ENCODE data around the gene RBM25.

GRCh38 chr14:73125746-73126145, 67.4 kb downstream of the RBM25 start:
- no peak for TF ChIP-seq CTCF (IDR thresholded peaks at IDR 0.05)
- TF ChIP-seq POLR2A (IDR thresholded peaks at IDR 0.05): no peak
